DOHH2 (cell line): ENCODE measurements around the gene NEBL.

Source experiments
- H3F3A ChIP-seq: fragments of 200-600 bp; sonication (generic), shearing (Covaris generic); 2 replicates; pipeline ENCODE4 v1.6.0; 2016; ENCODE audit warnings: antibody characterized with exemption, mild to moderate bottlenecking; ENCODE audit not compliant: control insufficient read depth, insufficient read depth
- H3K27ac ChIP-seq: fragments of 200-600 bp; sonication (generic); 2 replicates; pipeline ENCODE4 v1.5.1; 2014; ENCODE audit warnings: low read depth, mild to moderate bottlenecking, low read length, moderate library complexity
- H3K27me3 ChIP-seq: fragments of 200-600 bp; sonication (generic); 2 replicates; pipeline ENCODE4 v1.6.1; 2014; ENCODE audit warnings: mild to moderate bottlenecking, low read length, mixed read lengths; ENCODE audit not compliant: control insufficient read depth
- H3K36me3 ChIP-seq: fragments of 200-600 bp; sonication (generic); 2 replicates; pipeline ENCODE4 v1.6.1; 2014; ENCODE audit warnings: mild to moderate bottlenecking, low read length, moderate library complexity, mixed read lengths; ENCODE audit not compliant: control insufficient read depth
- H3K4me1 ChIP-seq: fragments of 200-600 bp; sonication (generic); 2 replicates; pipeline ENCODE4 v1.6.1; 2014; ENCODE audit warnings: mild to moderate bottlenecking, low read length, mixed read lengths; ENCODE audit not compliant: control insufficient read depth
- H3K4me2 ChIP-seq: fragments of 200-600 bp; sonication (generic); 2 replicates; pipeline ENCODE4 v1.6.0; 2014; ENCODE audit warnings: mild to moderate bottlenecking, low read length, moderate library complexity
- H3K4me3 ChIP-seq: fragments of 200-600 bp; sonication (generic); 2 replicates; pipeline ENCODE4 v1.5.1; 2014; ENCODE audit warnings: mild to moderate bottlenecking, low read length, mixed read lengths
- H3K79me2 ChIP-seq: fragments of 200-600 bp; sonication (generic); 2 replicates; pipeline ENCODE4 v1.6.1; 2014; ENCODE audit warnings: mild to moderate bottlenecking, low read length, mixed read lengths; ENCODE audit not compliant: control insufficient read depth
- H3K9me2 ChIP-seq: fragments of 200-600 bp; sonication (generic); replicated peaks from 2 replicates; pipeline ENCODE4 v1.6.1; 2014; ENCODE audit warnings: mild to moderate bottlenecking, low read length, mixed read lengths; ENCODE audit not compliant: control insufficient read depth
- H3K9me3 ChIP-seq: fragments of 200-600 bp; sonication (generic); 2 replicates; pipeline ENCODE4 v1.6.1; 2014; ENCODE audit warnings: antibody characterized with exemption, low read length, mixed read lengths; ENCODE audit not compliant: control insufficient read depth, insufficient read depth
- H4K20me1 ChIP-seq: fragments of 200-600 bp; sonication (generic); 2 replicates; pipeline ENCODE4 v1.6.0; 2014; ENCODE audit warnings: low read depth, mild to moderate bottlenecking, antibody characterized with exemption, low read length, moderate library complexity; ENCODE audit not compliant: control insufficient read depth, insufficient read depth
- EZH2phosphoT487 ChIP-seq: fragments of 200-600 bp; sonication (generic); IDR thresholded peaks from 2 replicates; pipeline ENCODE4 v1.6.1; 2017; ENCODE audit warnings: borderline replicate concordance, mild to moderate bottlenecking, antibody characterized with exemption, low read length, moderate library complexity, mixed read lengths
- TF ChIP-seq, protein P1 (sequence below): fragments of 200-600 bp; sonication (generic); IDR thresholded peaks from one replicate; pipeline ENCODE4 v1.5.1; 2014; ENCODE audit warnings: antibody characterized with exemption, mild to moderate bottlenecking, low read depth, low read length; ENCODE audit not compliant: poor library complexity, severe bottlenecking

Gene NEBL

DNA sequence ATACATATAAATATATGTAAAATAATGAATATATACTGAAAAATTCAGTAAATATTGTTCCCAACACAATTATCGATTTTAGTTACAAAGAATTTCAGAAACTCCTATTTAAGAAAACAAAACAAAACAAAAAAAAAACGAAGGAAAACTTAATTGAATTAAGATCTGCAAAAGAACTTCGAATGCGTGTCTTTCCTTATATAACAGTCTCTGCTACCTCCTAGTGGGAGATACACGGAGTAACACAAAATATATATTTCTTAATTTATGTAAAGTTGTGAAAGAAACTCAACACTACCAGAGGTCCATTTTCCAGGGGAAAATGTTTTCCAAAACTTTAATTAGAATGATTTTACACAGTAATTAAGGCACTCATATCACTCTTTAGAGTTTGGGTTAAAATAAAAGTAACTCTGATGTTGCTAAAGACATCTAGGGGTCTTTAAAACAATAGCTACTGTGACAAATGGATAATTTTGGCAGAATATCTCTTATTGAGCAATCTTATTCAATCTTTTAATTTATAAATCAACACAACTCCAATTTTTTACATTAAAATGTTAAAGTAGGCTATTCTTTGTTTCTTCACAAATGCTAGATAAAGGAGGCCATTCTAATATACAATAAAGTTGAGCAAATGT lies 41.6 kb downstream of the NEBL start:
- H3F3A ChIP-seq: no peaks in the 10 kb centered on the region
- H3K27me3 ChIP-seq: no peaks in the 10 kb centered on the region
- TF ChIP-seq, protein P1, sequence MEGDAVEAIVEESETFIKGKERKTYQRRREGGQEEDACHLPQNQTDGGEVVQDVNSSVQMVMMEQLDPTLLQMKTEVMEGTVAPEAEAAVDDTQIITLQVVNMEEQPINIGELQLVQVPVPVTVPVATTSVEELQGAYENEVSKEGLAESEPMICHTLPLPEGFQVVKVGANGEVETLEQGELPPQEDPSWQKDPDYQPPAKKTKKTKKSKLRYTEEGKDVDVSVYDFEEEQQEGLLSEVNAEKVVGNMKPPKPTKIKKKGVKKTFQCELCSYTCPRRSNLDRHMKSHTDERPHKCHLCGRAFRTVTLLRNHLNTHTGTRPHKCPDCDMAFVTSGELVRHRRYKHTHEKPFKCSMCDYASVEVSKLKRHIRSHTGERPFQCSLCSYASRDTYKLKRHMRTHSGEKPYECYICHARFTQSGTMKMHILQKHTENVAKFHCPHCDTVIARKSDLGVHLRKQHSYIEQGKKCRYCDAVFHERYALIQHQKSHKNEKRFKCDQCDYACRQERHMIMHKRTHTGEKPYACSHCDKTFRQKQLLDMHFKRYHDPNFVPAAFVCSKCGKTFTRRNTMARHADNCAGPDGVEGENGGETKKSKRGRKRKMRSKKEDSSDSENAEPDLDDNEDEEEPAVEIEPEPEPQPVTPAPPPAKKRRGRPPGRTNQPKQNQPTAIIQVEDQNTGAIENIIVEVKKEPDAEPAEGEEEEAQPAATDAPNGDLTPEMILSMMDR: no peak
- TF ChIP-seq EZH2phosphoT487: no peak
- H3K4me2 ChIP-seq: no peak overlapping the region
- H4K20me1 ChIP-seq: no peaks in the 10 kb centered on the region
- no peaks in the 10 kb centered on the region for H3K79me2 ChIP-seq
- no peak overlapping the region for H3K27ac ChIP-seq
- H3K9me2 ChIP-seq: no peaks in the 10 kb centered on the region
- H3K4me1 ChIP-seq: no peaks in the 10 kb centered on the region
- H3K36me3 ChIP-seq: no peaks in the 10 kb centered on the region
- no peaks in the 10 kb centered on the region for H3K9me3 ChIP-seq
- no peak overlapping the region for H3K4me3 ChIP-seq

DNA sequence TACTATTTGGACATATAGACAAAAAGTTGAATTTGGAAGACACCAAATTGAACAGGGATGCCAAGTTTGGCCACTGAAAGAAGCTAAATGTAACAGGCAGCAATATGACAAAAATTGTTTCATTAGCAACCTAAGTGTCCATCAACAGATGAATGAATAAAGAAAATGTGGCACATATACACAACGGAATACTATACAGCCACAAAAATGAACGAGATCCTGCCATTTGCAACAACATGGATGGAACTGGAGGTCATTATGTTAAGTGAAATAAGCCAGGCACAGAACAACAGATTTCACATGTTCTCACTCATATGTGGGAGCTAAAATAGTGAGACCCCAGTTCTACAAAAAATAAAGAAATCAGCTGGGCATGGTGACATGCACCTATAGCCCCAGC lies 43.8 kb downstream of the NEBL start:
- Histone ChIP-seq H3K4me3 (no peak overlapping the region), H3K27ac (no peak overlapping the region), H3K27me3 (no peaks in the 10 kb centered on the region), H3K4me1 (no peaks in the 10 kb centered on the region), H3K9me2 (no peaks in the 10 kb centered on the region), H3K4me2 (no peak overlapping the region), H3K36me3 (no peaks in the 10 kb centered on the region), H3F3A (no peaks in the 10 kb centered on the region), H3K79me2 (no peaks in the 10 kb centered on the region), H4K20me1 (no peaks in the 10 kb centered on the region), H3K9me3 (no peaks in the 10 kb centered on the region)
- no peak for TF ChIP-seq EZH2phosphoT487
- TF ChIP-seq, protein P1: no peak

DNA sequence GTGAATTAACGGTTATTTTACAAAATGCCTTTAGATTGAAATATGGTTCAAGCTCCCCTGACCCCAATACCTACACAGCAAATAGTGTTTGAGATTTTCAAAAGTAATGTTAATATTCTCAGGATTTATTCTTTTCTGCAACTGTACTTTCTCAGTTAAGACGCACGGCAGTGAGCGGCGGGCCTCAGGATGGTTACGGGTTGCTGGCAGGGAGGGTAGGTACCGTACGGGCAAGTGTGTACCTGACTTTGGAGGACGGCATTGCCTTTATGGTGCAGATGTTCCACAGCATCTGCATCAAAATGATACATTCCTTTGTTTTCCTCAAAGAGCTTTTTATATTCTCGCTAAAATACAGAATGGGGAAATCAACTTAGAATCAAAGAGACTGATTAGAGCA lies 44.8 kb downstream of the NEBL start:
- no peaks in the 10 kb centered on the region for H4K20me1 ChIP-seq
- no peaks in the 10 kb centered on the region for H3K9me2 ChIP-seq
- no peaks in the 10 kb centered on the region for H3F3A ChIP-seq
- H3K4me2 ChIP-seq: no peak overlapping the region
- no peaks in the 10 kb centered on the region for H3K79me2 ChIP-seq
- TF ChIP-seq, protein P1: no peak
- no peak for TF ChIP-seq EZH2phosphoT487
- no peaks in the 10 kb centered on the region for H3K4me1 ChIP-seq
- no peak overlapping the region for H3K4me3 ChIP-seq
- no peaks in the 10 kb centered on the region for H3K36me3 ChIP-seq
- H3K27ac ChIP-seq: no peak overlapping the region
- H3K27me3 ChIP-seq: no peaks in the 10 kb centered on the region
- H3K9me3 ChIP-seq: no peaks in the 10 kb centered on the region

DNA sequence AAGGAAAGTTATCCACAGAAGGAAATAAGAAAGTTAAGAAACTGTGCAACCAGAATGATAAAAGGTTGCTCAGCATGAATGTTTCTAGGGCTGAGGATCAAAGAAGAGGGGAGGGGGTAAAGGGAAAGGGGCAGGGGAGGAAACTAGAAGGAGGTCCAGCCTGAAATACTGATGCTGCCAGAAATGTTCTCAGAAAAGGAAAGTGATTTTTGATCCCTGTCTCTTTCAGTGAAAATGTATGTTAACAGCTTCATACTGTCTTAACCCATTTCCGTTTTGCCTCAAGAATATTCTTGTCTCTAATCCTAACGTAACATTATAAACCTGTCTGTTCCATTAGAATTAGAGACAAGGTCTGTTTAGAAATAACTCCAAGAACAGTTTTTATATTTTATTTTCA lies 49.6 kb downstream of the NEBL start:
- no peaks in the 10 kb centered on the region for H3F3A ChIP-seq
- H3K36me3 ChIP-seq: no peaks in the 10 kb centered on the region
- no peaks in the 10 kb centered on the region for H3K4me1 ChIP-seq
- H3K4me3 ChIP-seq: no peak overlapping the region
- H3K9me2 ChIP-seq: no peaks in the 10 kb centered on the region
- H4K20me1 ChIP-seq: no peaks in the 10 kb centered on the region
- H3K27ac ChIP-seq: no peak overlapping the region
- TF ChIP-seq, protein P1: no peak
- no peak for TF ChIP-seq EZH2phosphoT487
- no peaks in the 10 kb centered on the region for H3K27me3 ChIP-seq
- no peaks in the 10 kb centered on the region for H3K9me3 ChIP-seq
- H3K4me2 ChIP-seq: no peak overlapping the region
- H3K79me2 ChIP-seq: no peaks in the 10 kb centered on the region
